HG02763 (cell line): ENCODE results near the gene VWC2L.

Experiments
- ATAC-seq: cut with Tn5 transposase; IDR thresholded peaks from one replicate; pipeline ENCODE4 v1.9.1; 2021; ENCODE audit warnings: mild to moderate bottlenecking, moderate library complexity; ENCODE audit not compliant: unreplicated experiment

The VWC2L gene

DNA sequence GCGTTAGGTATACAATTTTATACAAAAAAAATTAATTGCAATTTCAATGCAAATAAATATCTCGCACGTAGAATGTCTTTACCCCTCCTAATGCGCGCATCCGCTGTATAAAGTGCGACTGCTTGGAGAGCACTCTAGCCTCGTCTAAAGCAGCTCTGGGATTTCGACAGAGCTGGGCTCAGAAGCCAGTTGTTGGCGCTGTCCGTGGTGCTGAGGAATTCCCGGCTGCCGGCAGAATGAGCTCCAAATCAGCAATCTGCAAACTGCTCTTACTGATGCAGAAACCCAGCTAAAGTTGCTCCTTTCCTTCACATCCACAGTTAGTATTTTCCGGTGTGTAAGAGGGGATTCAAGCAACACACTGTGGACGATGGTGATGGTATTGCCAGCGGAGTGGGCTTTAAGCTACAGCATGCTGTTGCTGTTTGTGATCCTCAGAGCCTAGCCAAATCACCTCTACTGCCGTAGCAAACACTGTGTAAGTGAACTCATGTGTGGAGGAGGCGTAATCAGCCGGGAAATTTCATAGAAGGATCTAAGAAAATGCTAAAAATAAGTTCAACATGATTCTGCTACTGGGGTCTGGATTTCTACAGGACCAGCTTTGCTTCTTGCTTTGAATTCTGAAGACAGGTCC, at the start of gene VWC2L:
Gene VWC2L (plus strand): TSS at position 137 of the 637 bp plus-strand sequence. CDS start 3,140 bp downstream, outside the sequence.
- no peak for ATAC-seq

DNA sequence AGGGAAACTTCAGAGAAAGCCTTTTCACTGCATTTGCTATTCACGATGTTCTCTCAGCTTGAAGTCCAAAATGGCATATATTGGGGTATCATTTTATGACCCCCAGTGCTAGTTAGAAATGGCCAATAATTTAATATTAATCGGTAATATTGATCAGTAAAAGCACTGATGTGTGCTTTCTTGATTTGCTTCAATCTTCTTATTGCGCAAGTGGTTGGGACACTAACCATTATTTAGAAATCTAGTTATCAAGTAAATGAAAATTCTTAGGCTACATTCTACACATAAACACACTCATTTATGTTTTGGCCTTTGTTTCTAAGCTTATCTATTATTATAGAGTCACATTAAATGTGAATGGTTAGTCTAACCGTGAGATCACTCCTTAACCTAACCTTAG, 49.7 kb upstream of the VWC2L start:
- ATAC-seq: no peak

DNA sequence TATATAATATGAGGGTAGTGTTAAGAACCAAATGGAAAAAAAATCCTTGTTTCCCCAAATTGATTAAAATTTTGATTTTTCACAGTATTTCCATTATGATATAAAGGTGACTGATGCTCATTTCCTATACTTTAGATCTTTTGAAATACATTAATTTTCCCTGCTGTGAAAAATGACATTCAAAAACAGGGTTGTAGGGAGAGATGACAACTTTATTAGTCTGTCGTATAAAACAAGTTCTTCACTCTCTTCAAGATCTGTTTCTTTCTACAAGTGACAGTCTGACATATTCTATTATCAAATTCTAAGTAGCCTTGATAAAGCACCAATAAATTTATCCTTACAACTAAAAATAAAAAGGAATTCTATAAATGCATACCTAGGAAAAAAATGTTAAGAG, 45.3 kb upstream of the VWC2L start:
- no peak for ATAC-seq

DNA sequence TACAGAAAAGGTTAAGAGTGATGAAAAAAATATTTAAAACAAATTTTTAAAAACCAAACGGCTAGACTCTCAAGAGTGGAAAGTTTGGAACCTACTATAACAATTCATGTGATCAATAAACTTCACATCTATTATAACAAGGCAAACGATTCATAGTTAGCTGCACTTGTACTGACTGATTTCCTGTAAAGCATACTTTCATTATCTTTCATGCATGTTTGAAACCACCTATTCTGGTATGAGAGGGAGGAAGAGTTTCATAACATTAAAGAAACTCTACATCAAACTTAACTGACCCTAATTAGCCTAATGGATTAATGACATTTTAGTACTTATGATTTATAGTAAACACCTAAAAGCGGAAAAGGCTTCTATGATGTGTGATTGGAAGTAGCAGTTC, 43.7 kb upstream of the VWC2L start:
- ATAC-seq: no peak

DNA sequence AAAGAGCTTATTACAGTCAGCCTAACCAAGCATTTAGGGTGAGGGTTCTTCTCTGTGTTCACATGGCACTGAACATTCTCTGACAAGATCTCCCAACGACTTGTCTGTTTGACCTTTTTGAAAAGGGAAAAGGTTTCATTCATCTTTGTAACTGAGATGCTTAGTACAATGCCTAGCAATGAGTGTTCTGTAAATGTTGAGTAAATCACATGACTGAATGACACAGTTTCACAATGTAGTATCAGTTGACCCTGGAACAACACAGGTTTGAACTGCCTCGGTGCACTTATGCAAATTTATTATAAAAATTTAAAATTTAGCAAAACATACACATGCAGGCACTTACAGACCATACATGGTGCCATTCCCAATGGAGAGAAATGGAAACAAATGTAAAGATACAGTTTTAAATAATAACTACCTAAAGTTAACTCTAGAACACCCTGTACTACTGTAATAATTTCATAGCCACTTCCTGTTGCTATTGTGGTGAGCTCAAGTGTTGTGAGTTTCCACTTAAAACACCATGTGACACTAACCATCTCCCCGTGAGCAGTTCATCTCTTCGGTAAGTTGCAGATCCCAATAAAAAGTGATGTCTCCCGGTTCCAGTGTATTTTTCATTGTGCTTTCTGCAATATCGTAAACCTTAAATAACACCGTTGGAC, 34.1 kb upstream of the VWC2L start:
- no peak for ATAC-seq

DNA sequence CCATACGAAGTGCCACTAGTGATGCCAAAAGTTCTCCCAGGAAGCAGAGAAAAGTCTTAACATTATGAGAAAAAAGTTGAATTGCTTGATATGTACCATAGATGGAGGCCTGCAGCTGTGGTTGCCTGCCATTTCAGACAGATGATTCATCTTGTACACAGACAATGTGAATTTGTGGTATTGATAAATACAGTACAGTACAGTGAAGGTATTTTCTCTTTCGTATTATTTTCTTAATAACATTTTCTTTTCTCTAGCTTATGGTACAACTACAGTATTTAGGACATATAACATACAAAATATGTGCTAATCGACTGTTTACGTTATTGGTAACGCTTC, 33.6 kb upstream of the VWC2L start:
- ATAC-seq: no peak

DNA sequence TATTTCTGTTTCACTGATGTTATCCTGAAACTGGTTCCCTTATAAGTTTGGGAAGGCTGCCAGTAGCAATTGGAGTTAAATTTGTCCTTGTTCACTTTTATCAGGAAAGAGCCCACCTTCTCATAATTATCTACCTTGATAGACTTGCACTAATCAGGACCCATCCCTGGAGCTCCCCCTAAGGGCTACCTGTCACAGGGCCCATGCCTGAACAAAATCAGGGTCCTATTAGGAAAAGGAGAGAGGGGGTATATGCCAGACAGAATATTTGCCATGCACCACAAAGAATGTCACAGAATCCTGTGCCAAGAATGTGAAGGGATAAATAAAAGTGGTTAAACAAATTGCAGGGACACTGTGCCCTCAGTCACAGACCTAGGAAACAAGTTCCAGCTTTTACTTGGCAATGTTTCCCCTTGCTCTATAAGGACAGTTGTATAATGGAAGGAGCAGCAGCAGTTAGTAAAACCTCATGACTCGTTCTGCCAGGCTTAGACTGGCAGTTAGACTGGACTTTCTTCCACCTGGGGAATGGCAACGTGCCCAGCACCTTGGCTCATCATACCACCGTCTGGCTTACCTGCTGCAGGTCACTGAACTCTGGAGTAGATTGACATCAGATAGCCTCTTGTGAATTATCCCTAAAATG, 32.3 kb upstream of the VWC2L start:
- no peak for ATAC-seq

DNA sequence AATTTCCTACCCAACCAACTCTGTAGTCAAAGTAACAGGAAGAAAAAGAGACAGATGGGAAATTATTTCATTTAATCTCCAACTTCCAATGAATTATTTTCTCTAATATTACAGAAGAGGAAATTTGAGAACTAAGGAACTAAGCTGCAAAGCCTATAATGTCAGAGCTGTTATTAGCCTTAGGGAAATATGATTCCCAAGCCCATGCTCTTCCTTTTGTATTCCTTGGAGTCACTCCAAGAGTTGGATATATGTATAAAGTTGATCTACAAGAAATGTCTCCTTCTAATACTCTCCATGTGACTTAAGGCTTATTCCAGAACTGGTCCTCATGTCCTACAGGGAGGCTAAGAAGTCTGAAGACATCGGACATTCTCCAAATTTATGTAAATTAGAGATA, 31.6 kb upstream of the VWC2L start:
- ATAC-seq: no peak

DNA sequence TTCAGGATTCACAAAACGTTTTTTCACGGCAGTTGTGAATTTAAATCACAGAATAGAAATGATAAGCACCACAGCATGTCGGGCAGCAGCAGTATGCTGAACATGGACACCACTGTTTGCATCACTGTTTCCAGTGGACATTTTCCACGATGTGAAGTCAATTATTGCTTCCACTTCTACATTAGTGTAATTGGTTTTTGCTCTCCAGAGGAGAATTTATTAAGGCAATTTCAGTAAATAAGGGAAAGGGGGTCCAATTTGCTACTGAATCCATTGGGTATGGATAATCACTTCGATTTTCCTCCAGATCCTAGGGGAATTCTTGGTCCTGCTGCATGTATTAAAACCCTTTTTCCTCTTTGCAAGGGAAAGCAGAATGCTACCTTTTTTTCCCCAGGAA, 30.2 kb upstream of the VWC2L start:
- no peak for ATAC-seq

DNA sequence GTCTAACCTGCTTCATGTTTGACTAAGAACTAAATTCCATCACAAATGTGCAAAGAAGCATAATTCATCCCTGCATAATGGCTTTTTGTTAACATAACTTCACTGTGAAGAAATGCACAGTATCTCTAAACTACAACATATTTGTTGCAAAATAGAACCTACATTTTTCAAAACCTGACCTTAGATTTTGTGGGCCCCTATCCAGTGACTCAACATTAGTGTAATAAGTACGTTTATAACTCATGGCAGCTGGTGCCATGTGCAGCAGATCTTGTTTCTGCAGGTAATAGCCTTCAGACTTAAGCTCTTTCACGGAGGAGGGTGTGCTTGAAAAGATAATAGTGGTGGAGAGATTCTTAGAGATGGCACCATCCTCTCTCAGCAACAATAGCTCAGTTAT, 28.6 kb upstream of the VWC2L start:
- ATAC-seq: no peak

DNA sequence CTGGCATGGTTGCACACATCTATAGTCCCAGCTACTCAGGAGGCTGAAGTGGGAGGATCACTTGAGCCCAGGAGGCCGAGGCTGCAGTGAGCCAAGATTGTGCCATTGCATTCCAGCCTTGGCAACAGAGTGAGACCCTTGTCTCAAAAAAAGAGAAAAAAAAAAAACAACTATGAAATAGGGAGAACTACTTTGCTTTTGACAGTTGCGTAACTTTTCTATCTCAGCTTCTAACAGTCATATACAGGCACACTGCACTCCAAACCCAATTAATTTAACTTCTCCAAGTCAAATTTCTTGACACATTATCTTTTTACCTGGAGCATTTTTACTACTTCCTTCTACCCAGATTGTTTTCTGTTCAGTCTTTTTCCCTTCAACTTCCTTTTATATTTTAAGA, 24.1 kb upstream of the VWC2L start:
- ATAC-seq: no peak

DNA sequence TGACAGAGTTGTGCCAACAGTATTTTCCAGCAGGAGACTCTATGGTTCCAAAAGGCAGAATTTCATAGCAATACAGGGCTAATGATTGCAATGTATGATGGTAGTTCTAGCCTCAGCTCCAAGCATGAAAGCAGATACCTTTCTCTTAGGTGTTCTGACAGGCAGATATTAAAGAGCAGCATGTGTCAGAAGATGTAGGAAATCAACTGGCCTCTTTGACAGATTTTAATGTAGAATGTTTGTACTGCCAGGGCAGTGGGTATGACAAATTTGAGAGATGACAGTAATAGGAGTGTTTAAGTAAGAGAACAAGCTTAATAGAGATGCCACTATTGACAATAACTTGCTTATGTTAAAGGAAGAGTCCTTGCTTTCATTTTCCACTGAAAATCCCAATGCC, 21.5 kb upstream of the VWC2L start:
- no peak for ATAC-seq

DNA sequence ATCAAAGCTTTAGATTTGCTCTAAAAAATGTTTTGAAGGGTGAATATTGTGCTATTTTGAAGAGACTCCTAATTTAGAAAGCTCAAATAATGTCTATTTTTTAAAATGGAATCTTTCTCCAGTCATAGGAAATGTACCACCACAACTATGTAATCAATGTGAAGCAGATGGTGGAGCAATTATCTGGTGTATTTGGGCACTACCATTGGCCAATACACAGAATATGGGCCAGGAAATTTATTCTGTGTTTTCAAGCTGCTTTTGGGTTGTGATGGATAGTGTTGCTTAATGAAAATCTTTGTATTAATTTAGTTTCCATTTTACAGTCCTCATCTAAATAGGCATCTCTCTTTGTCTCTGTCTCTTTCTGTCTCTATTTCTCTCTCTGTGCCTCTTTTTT, 17.1 kb upstream of the VWC2L start:
- ATAC-seq: no peak

DNA sequence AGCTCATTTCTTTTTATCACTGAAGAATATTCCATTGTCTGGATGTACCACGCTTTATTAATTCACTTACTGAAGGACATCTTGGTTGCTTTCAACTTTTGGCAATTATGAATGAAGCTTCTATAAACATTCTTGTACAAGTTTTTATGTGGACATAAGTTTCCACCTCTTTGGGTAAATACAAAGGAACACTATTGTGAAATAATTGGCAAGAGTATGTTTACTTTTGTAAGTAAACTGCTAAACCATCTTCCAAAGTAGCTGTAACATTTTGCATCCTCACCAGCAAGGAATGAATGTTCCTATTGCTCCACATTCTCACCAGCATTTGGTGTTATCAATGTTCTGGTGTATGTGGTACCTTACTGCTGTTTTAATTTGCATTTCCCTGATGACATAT, 15.8 kb upstream of the VWC2L start:
- ATAC-seq: no peak

DNA sequence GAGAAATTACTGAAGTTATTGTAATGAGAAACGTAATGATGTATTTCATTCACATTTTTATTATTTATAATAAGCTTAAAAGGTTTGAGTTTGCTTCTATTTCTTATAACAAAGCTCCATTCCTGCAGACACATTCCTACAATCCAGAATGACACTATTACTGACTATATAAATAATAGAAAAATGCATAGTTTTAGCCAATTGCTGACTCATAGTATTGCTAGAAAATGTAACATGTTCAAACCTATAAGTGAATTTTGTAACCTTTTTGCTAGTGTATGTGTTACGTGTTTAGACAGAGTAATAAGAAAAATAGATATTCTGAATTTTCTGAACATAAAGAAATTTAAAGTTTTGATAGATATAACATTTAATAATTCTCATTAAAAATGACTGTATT, 9.3 kb upstream of the VWC2L start:
- no peak for ATAC-seq

DNA sequence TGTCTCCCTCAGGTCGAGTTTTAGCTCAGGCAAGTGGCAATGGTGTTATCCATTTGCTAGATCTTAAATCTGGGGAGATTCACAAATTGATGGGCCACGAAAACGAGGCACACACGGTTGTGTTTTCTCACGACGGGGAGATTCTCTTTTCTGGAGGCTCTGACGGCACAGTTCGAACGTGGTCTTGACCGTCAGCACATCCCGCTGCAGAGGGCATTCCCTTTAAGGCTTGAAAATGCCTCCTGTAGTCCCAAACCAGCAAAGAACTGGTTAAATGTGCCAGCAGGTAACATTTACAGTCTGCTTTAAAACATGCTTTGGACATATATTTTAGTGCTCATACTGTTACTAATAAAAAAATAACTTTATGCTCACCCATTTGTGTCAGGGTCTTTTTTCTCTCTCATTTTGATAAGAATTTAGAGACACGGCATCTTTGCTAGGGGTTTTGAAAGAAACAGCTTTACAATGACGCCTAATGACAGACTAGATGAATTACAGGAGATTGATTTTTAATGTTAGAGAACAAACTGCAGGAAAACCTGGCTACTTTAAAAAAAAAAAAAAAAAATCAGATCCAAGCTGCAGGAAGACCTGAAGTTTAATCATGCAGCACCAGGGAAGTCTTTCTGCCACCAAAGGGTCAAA, 602 bp upstream of the VWC2L start:
- ATAC-seq: no peak

DNA sequence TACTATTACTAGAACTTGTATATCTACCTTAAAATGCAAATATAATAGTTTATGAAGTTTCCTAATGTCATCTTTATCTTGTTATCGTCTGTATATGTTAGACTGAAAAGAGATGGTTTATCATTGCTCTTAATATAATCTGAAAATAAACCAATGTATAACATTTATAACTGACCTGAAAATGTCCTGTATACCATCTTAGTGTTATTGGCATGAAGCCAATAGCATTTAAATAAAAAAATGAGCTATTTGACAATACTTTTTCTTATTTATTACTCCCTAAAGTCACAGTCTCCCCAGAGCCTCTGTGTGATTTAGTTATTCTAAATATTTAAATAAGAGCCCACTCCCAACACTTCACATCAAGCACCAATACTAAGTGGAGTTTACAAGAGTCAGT, 1.8 kb downstream of the VWC2L start:
- ATAC-seq: no peak

DNA sequence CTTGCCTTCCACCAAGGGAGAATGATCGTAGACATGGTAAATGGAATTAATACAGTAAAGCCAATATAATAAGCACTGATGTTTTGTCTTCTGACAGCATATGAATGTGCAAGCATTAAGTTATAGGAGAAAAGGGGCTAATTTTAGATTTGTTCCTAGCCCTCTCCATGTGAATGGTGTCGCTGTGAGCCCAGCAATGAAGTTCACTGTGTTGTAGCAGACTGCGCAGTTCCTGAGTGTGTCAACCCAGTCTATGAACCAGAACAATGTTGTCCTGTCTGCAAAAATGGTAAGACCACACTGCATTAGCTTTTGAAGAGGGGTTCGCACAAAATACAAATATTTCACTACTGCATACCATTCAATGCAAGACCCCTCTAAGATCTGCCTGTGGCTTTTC, 25.6 kb downstream of the VWC2L start:
- ATAC-seq: no peak

DNA sequence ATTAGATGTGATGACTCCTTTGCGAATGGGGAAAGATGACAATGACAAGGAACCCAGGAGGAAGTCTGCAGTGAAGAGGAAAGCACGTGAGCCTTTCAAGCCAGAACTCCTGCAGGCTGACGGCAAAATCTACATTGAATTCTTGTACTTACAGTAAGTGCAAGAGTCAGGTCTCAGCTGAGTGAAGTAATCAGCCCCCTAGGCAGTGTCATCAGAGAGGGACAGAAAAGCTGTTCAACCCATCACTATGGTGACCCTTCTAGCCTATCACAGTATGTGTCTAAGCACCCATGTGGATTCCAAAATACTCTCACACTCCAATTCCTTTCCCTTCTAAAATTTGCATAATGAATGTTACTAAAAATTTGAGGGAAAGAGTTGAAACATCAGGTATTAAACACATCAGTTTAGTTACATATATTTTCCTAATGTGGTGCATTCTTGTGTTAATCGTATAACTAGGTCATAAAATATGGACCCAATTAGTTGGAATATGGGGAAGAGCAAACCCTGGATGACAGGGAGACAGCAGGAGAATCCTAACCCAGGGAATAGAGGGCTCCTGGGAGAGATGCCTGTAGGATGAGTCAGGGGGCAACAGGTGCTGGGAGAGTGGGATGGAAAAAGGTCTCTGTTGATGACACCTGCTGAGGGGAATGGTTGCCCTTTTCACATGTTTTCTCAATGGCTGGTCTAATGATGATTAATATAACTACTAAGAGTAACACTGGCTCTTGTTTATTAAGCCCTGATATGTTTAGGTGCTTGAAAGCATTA, 39.5 kb downstream of the VWC2L start:
- no peak for ATAC-seq

DNA sequence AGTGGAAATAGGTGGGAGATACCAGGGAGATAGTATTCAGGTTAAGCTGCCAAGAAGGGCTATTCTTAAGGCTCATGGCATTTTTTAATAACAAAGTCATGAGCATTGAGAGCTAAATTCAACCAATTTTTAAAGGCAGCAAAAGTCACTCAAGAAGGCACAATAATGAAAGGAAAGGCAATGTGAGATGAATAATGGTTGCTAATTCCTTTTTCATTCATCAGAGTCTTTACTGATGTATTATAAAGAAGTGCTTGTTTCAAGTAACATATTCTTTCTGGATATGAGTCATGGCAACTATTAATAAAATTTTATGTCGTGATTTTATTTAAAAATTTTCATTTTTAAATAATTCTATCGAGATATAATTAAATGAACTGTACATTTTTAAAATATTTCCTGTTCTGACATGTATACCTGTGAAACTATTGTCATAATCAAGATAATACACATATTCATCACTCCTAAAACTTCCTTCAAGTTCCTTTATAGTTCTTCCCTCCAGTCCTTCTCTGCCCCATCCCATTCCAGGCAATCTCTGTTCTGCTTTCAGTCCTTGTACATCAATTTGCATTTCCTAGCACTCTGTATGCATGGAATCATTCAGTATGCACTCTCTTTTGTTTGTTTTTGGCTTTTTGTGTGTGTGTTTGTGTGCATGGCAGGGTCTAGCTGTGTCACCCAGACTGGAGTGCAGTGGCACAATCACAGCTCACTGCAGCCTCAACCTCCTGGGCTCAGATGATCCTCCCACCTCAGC, 40.8 kb downstream of the VWC2L start:
- ATAC-seq: no peak
